Mucosa of descending colon (tissue), 3 donors: ENCODE data around the gene FLNB. TPM values are rescaled to one million over a fixed set of nuclear protein-coding genes. Genes with fewer than 3 reads are reported as not detected.

Source experiments
- ATAC-seq: fragments of 200-7000 bp; cut with Tn5 transposase; one replicate; pipeline ENCODE4 v1.9.1; 2020; ENCODE audit warnings: mild to moderate bottlenecking, moderate library complexity
- DNase-seq, 3 donors: peaks; one replicate each; pipeline ENCODE4 v3.0.0-alpha.2; 2020
- H3K36me3 ChIP-seq: fragments of 200-600 bp; one replicate; pipeline ENCODE4 v1.8.0; 2021; ENCODE audit warnings: low read depth, mild to moderate bottlenecking
- H3K4me1 ChIP-seq: fragments of 200-600 bp; one replicate; pipeline ENCODE4 v1.8.0; 2021; ENCODE audit warnings: low read depth, mild to moderate bottlenecking
- H3K4me3 ChIP-seq: fragments of 200-600 bp; one replicate; pipeline ENCODE4 v1.8.0; 2021; ENCODE audit warnings: mild to moderate bottlenecking
- H3K9me3 ChIP-seq: fragments of 200-600 bp; one replicate; pipeline ENCODE4 v1.8.0; 2021; ENCODE audit warnings: mild to moderate bottlenecking
- CTCF ChIP-seq: fragments of 200-600 bp; IDR thresholded peaks from one replicate; pipeline ENCODE4 v1.8.0; 2022; ENCODE audit warnings: antibody characterized with exemption, mild to moderate bottlenecking
- intact Hi-C, 2 donors: fragments of 100-400 bp; cut with DNase I in 1 of 2; cut with micrococcal nuclease in 1 of 2; formaldehyde crosslinking; loops; one replicate each; pipeline versions ENCODE4 v1.11.0 to v1.11.1; 2022; cut with DNase I, micrococcal nuclease
- total RNA-seq, 3 donors: library from RNA; stranded (reverse); fragmentation: NEBNext Ultra II Directional in 2 of 3; extraction: Animal tissue kit (Norgen Biotek cat#: 25700) in 2 of 3; gene quantifications; one replicate each; pipeline versions ENCODE4 v1.2.1 to v1.2.4, GENCODE V29; 2021 to 2023
- donor health status: DM: no; HTN: no; CAD: no; lungs with moderate emphysema.
- donor health status: DM: no; HTN: no; CAD: no.
- donor health status: DM: no; HTN: yes; CAD: no.

The FLNB gene
- total RNA-seq, 3 donors from 2014 or later, result 256 to 555 (median 357) TPM

- H3K4me1 ChIP-seq, result no peaks in the 10 kb centered on the region
- ATAC-seq (no peak), DNase-seq (no peak)
- intact Hi-C loops, result no loop called here
- H3K4me3 ChIP-seq, result no peak overlapping the region
- no peak for TF ChIP-seq CTCF
- H3K9me3 ChIP-seq, result no peaks in the 10 kb centered on the region
- no peaks in the 10 kb centered on the region for H3K36me3 ChIP-seq
Measured at GRCh38 chr3:58084788-58085543, 76.7 kb downstream of the FLNB start.

GRCh38 chr3:58085616-58086015 is 77.4 kb downstream of the FLNB start:
- ATAC-seq, result peak; percentile 30
- Histone ChIP-seq H3K36me3 (no peaks in the 10 kb centered on the region), H3K9me3 (no peaks in the 10 kb centered on the region), H3K4me1 (no peaks in the 10 kb centered on the region), H3K4me3 (no peak overlapping the region)
- intact Hi-C loops, result no loop called here
- no peak for TF ChIP-seq CTCF
- no peak for DNase-seq

- no peak for TF ChIP-seq CTCF
- Histone ChIP-seq H3K4me1 (no peaks in the 10 kb centered on the region), H3K4me3 (no peak overlapping the region), H3K9me3 (no peaks in the 10 kb centered on the region), H3K36me3 (no peaks in the 10 kb centered on the region)
- DNase-seq, result no peak
- intact Hi-C loops, result no loop called here
- ATAC-seq, result no peak
Measured at GRCh38 chr3:58088501-58088900, 80.3 kb downstream of the FLNB start.

GRCh38 chr3:58090351-58090750 is 82.1 kb downstream of the FLNB start:
- no peak for TF ChIP-seq CTCF
- Histone ChIP-seq H3K4me1 (no peaks in the 10 kb centered on the region), H3K36me3 (peaks cover 3% of the 10 kb centered on the region), H3K9me3 (no peaks in the 10 kb centered on the region), H3K4me3 (no peak overlapping the region)
- DNase-seq (no peak), ATAC-seq (no peak)
- intact Hi-C loops, result no loop called here

- intact Hi-C loops, result no loop called here
- no peak overlapping the region for H3K4me3 ChIP-seq
- no peaks in the 10 kb centered on the region for H3K9me3 ChIP-seq
- no peak for ATAC-seq
- peaks cover 11% of the 10 kb centered on the region for H3K36me3 ChIP-seq
- H3K4me1 ChIP-seq, result no peaks in the 10 kb centered on the region
- no peak for TF ChIP-seq CTCF
- no peak for DNase-seq
Measured at GRCh38 chr3:58092521-58092920, 84.3 kb downstream of the FLNB start.
